RWPE2 (cell line): Measurements from ENCODE around the gene MSMO1.

ENCODE experiments used
- ATAC-seq: fragments of 200-7000 bp; cut with Tn5 transposase; 3 replicates; pipeline ENCODE4 v1.9.1; 2021; ENCODE audit warnings: low read depth
- DNase-seq: peaks from one replicate; pipeline ENCODE4 v3.0.0-alpha.2; 2020; ENCODE audit warnings: low spot score
- H3K27ac ChIP-seq: fragments of 450-650 bp; 2 replicates; pipeline ENCODE4 v1.5.1; 2017; ENCODE audit warnings: mild to moderate bottlenecking; ENCODE audit not compliant: poor library complexity, severe bottlenecking
- H3K27me3 ChIP-seq: fragments of 250-450 bp; sonication (Bioruptor Pico); 2 replicates; pipeline ENCODE4 v1.5.1; 2021; ENCODE audit warnings: mild to moderate bottlenecking, moderate library complexity; ENCODE audit not compliant: insufficient read depth, poor library complexity, severe bottlenecking
- H3K36me3 ChIP-seq: fragments of 250-450 bp; sonication (Bioruptor Pico); 2 replicates; pipeline ENCODE4 v1.5.1; 2020; ENCODE audit warnings: low read depth, mild to moderate bottlenecking, moderate library complexity
- H3K4me1 ChIP-seq: fragments of 250-450 bp; sonication (Bioruptor Pico); 2 replicates; pipeline ENCODE4 v1.5.1; 2021; ENCODE audit warnings: mild to moderate bottlenecking, moderate library complexity; ENCODE audit not compliant: insufficient read depth, poor library complexity, severe bottlenecking
- H3K4me3 ChIP-seq: fragments of 250-450 bp; sonication (Bioruptor Pico); 2 replicates; pipeline ENCODE4 v1.5.1; 2021; ENCODE audit warnings: mild to moderate bottlenecking, moderate library complexity; ENCODE audit not compliant: severe bottlenecking
- H3K9me3 ChIP-seq: fragments of 250-450 bp; sonication (Bioruptor Pico); 2 replicates; pipeline ENCODE4 v1.5.1; 2021; ENCODE audit warnings: mild to moderate bottlenecking, moderate library complexity; ENCODE audit not compliant: severe bottlenecking
- CTCF ChIP-seq: fragments of 450-650 bp; IDR thresholded peaks from one replicate; pipeline ENCODE4 v1.5.1; 2017; ENCODE audit warnings: mild to moderate bottlenecking, moderate library complexity; ENCODE audit not compliant: poor library complexity, severe bottlenecking

Gene MSMO1

DNA sequence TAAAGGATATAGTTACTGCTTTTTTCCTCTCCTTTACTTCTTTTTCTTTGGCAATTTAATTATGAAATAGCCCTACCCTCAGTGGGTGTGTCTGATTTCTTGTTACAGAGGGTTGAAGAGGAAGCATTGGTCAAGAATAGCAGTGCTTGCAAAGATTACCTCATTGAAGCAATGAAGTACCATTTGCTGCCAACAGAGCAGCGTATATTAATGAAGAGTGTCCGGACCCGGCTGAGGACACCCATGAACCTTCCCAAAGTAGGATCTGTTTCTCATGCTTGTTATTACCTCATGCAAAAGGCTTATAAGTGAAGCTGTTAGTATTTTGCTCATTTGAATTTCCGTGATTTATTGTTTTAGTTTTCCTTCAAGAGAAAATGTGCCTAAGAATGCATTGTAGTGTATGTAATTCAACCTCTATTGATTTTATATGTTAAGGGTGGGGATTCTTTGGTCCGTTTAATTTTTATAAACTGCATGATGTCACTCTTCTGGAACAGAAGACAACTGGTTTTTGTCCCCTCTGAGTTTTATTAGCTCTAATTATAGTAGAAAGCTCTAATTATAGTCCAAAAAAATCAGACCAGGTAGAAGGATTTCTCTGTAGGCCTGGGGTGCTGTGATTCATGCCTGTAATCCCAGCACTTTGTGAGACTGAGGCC, 27.9 kb upstream of the MSMO1 start:
- Histone ChIP-seq H3K9me3 (no peaks in the 10 kb centered on the region), H3K27me3 (no peaks in the 10 kb centered on the region), H3K4me3 (no peak overlapping the region), H3K27ac (no peak overlapping the region), H3K4me1 (no peaks in the 10 kb centered on the region), H3K36me3 (peaks cover 47% of the 10 kb centered on the region)
- DNase-seq (no peak), ATAC-seq (no peak)
- TF ChIP-seq CTCF: no peak

DNA sequence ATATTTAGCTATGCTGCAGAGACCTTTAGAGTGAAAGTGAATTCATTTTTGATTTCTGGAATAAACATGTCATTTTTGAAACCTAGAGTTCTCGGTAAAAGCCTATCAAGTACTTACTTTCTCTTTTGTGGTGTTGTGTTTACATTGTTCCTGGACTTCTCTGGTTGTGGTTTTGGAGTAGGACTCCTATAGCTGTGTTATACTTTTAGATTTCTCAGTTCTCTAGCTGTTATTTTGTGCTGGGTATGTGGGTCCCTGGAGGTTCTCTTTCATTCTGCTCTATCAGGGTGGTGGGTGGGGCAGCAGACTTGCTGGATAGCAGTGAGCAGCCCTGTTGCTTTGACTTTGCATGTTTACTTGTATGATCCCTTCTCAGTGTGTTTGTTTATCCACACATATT, 25.6 kb upstream of the MSMO1 start:
- Histone ChIP-seq H3K27me3 (no peaks in the 10 kb centered on the region), H3K27ac (no peak overlapping the region), H3K36me3 (peaks cover 46% of the 10 kb centered on the region), H3K4me3 (no peak overlapping the region), H3K9me3 (no peaks in the 10 kb centered on the region), H3K4me1 (no peaks in the 10 kb centered on the region)
- ATAC-seq: peak; percentile 59; the same call in 1 of the 3 replicates
- TF ChIP-seq CTCF: no peak
- no peak for DNase-seq

- peaks cover 38% of the 10 kb centered on the region for H3K36me3 ChIP-seq
- DNase-seq: no peak
- TF ChIP-seq CTCF: no peak
- no peak overlapping the region for H3K4me3 ChIP-seq
- no peak overlapping the region for H3K27ac ChIP-seq
- no peaks in the 10 kb centered on the region for H3K27me3 ChIP-seq
- H3K4me1 ChIP-seq: peaks cover 4% of the 10 kb centered on the region
- no peaks in the 10 kb centered on the region for H3K9me3 ChIP-seq
- ATAC-seq: no peak
These were observed 24.8 kb upstream of the MSMO1 start for GRCh38 chr4:165302658-165303057.

DNA sequence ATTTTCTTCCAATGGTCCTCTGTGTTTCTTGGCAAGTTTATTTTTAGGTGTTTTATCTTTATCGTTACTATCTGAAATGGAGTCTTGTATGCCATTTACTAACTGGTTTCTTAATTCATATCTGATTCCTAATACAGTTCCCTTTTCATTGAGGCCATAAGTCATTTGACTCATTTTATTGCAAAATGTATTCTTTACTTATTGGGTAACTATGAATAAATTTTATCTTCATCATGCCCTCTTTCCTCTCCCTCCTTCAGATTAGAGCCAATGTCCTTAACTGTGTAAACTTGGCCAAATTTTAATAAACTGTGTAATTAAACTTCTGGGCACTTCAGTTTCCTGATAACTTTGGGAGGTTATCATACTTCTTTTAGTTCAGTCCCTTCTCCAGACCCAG, 19.3 kb upstream of the MSMO1 start:
- ATAC-seq (peak; percentile 62), DNase-seq (no peak)
- H3K9me3 ChIP-seq: no peaks in the 10 kb centered on the region
- no peak for TF ChIP-seq CTCF
- peaks cover 40% of the 10 kb centered on the region for H3K36me3 ChIP-seq
- peak overlapping the region; percentile 41 for H3K27ac ChIP-seq
- no peaks in the 10 kb centered on the region for H3K27me3 ChIP-seq
- H3K4me1 ChIP-seq: peaks cover 31% of the 10 kb centered on the region
- no peak overlapping the region for H3K4me3 ChIP-seq

- no peak for DNase-seq
- no peak overlapping the region for H3K4me3 ChIP-seq
- peaks cover 31% of the 10 kb centered on the region for H3K4me1 ChIP-seq
- peaks cover 44% of the 10 kb centered on the region for H3K36me3 ChIP-seq
- no peaks in the 10 kb centered on the region for H3K9me3 ChIP-seq
- no peaks in the 10 kb centered on the region for H3K27me3 ChIP-seq
- H3K27ac ChIP-seq: peak overlapping the region; percentile 41
- peak; percentile 47; the same call in 2 of the 3 replicates for ATAC-seq
- no peak for TF ChIP-seq CTCF
These were observed 18.9 kb upstream of the MSMO1 start for GRCh38 chr4:165308606-165309005.
